Cardiac fibroblast (primary cell): Measurements from ENCODE around the gene IL16.

Experiments used
- DNase-seq, 2 donors: peaks; one replicate each; pipeline versions ENCODE4 v3.0.0 to v3.0.0-alpha.2; 2010; ENCODE audit warnings: low read depth in 2 of 2
- H3K4me3 ChIP-seq, 2 donors: replicated peaks in 1 of 2; 1 replicate in 1 of 2; 2 replicates in 1 of 2; pipeline ENCODE4 v1.5.1; 2011; ENCODE audit warnings: low read depth in 2 of 2, low read length in 2 of 2, mild to moderate bottlenecking in 2 of 2, moderate library complexity in 1 of 2
- TF ChIP-seq, protein P1 (sequence below): IDR thresholded peaks from one replicate; pipeline ENCODE4 v1.5.1; 2011; ENCODE audit warnings: low read depth, mild to moderate bottlenecking, low read length, inconsistent platforms

The IL16 gene

DNA sequence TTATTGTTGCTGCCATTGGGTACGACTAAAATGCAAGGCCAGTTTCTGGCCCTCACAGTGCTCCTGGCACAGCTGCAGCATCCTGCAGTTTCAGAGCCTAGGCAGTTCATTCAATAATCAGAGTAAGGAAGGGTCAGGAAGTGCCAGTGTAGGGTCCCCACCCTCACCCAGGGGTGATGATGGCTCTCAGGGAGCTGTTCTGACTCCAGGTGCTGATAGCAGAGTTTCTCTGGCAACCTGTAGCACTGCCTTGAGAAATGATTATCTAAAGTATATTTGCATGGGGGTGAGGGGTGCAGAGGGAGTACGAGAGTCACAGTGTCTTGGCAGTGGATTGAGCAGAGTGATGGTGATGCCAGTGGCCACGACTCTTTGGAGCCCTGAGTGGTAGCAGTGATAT, 15.5 kb upstream of the IL16 start:
- no peak overlapping the region for H3K4me3 ChIP-seq
- DNase-seq = no peak
- TF ChIP-seq, protein P1, sequence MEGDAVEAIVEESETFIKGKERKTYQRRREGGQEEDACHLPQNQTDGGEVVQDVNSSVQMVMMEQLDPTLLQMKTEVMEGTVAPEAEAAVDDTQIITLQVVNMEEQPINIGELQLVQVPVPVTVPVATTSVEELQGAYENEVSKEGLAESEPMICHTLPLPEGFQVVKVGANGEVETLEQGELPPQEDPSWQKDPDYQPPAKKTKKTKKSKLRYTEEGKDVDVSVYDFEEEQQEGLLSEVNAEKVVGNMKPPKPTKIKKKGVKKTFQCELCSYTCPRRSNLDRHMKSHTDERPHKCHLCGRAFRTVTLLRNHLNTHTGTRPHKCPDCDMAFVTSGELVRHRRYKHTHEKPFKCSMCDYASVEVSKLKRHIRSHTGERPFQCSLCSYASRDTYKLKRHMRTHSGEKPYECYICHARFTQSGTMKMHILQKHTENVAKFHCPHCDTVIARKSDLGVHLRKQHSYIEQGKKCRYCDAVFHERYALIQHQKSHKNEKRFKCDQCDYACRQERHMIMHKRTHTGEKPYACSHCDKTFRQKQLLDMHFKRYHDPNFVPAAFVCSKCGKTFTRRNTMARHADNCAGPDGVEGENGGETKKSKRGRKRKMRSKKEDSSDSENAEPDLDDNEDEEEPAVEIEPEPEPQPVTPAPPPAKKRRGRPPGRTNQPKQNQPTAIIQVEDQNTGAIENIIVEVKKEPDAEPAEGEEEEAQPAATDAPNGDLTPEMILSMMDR = no peak

DNA sequence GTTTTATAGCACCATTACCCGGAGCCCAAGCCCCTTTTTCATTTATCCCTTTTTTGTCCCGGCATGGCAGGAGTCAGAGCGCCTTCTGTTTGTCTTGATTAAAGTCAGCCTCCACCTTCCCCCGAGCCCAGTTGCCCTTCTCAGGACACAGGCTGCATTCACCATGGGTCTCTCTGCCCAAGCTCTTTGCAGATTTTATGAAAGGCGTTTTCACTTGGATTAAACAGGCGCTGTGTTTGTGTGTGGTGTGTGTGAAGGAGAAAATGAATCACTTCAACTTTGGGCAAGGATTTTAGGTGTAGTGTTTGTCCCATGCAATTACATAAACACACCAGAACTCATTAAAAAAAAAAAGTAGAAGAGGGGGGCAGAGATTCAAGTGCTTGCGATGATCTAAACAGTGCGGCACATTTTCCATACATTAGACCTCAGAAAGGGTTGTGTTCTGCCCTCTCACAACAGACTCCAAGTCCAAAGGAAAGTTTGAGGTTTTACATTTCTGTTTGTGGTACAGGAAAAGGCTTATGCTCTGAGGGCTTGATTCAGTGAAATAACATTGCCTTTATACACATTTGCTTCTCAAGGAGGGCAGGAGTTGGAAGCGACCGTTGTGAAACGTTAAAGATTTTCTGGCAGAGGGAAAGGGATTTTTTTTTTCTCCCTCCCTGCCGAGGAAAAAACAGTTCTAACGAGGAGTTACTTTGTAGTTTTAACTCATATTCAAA, 14.5 kb upstream of the IL16 start:
- TF ChIP-seq, protein P1 = no peak
- H3K4me3 ChIP-seq = peak overlapping the region in 1 of 2 donors; percentile 39
- DNase-seq = peak; percentile 48 to 56

GRCh38 chr15:81182756-81183438, 13.8 kb upstream of the IL16 start:
- TF ChIP-seq, protein P1 = no peak
- DNase-seq = peak; percentile 22 to 33
- H3K4me3 ChIP-seq = peak overlapping the region in 1 of 2 donors; percentile 39

GRCh38 chr15:81183439-81183775, 13.3 kb upstream of the IL16 start:
- TF ChIP-seq, protein P1 = no peak
- H3K4me3 ChIP-seq = no peak overlapping the region
- no peak for DNase-seq

GRCh38 chr15:81184188-81184587, 12.5 kb upstream of the IL16 start:
- DNase-seq = peak; percentile 13 to 56
- no peak overlapping the region for H3K4me3 ChIP-seq
- TF ChIP-seq, protein P1 = no peak

DNA sequence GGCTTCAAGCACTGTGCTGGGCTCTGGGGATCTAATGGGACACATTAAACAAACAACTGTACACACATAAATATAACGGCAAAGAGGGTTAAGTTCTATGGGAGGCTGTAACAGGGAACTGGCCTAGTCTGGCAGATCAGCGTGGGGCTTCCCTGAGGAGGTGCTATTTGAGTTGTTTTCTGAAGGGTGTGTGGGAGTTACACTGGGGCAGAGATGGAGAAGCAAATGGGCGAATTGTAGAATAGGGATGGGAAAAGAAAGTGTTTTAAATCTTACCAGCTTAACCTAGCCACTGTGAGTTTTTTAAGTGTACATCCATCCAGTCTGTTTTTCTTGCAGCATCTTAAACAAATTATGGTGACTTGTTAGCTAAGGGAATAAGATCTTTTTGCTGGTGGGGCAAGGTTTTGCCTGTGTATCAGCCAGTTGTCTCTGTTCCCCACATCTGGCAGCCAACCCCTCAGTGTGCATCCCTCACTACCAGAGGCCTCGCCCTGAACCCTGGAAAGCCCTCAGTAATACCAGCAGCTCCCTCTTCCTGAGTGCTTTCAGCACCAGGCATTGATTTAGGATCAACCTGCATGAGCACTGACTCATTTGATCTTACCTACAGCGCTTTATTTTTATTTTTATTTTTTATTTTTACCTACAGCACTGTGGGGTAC, 10.9 kb upstream of the IL16 start:
- no peak for DNase-seq
- TF ChIP-seq, protein P1 = no peak

More for the DNA sequence above, 10.9 kb upstream of the IL16 start:
- no peak overlapping the region for H3K4me3 ChIP-seq
